GM23338 (cell line): ENCODE measurements around the gene EXOC3L4. TPM values are rescaled to one million over a fixed set of nuclear protein-coding genes. Genes with fewer than 3 reads are reported as not detected.

ENCODE experiments used
- ATAC-seq: fragments of 200-7000 bp; cut with Tn5 transposase; 3 replicates; pipeline ENCODE4 v1.9.1; 2020
- DNase-seq: peaks from one replicate; pipeline ENCODE4 v3.0.0-alpha.2; 2015; ENCODE audit warnings: low spot score
- H2AFZ ChIP-seq: fragments of 200-600 bp; sonication (generic); 2 replicates; pipeline ENCODE4 v1.8.0; 2016; ENCODE audit warnings: antibody characterized with exemption, mild to moderate bottlenecking, moderate library complexity
- H3F3A ChIP-seq: fragments of 200-600 bp; sonication (generic); replicated peaks from 2 replicates; pipeline ENCODE4 v1.8.0; 2017; ENCODE audit warnings: antibody characterized with exemption, mixed run types, low read depth
- H3K27ac ChIP-seq: fragments of 200-600 bp; sonication (generic); 2 replicates; pipeline ENCODE4 v1.6.1; 2016; ENCODE audit warnings: low read depth
- H3K27me3 ChIP-seq: fragments of 200-600 bp; sonication (generic); 2 replicates; pipeline ENCODE4 v1.8.0; 2016; ENCODE audit warnings: mild to moderate bottlenecking, mixed run types, moderate library complexity; ENCODE audit not compliant: insufficient read depth
- H3K36me3 ChIP-seq: fragments of 200-600 bp; sonication (generic); 2 replicates; pipeline ENCODE4 v1.8.0; 2016; ENCODE audit warnings: mild to moderate bottlenecking; ENCODE audit not compliant: insufficient read depth
- H3K4me1 ChIP-seq: fragments of 200-600 bp; sonication (generic); 2 replicates; pipeline ENCODE4 v1.8.0; 2016; ENCODE audit warnings: mild to moderate bottlenecking, moderate library complexity; ENCODE audit not compliant: insufficient read depth
- H3K4me2 ChIP-seq: fragments of 200-600 bp; sonication (generic); 2 replicates; pipeline ENCODE4 v1.7.1; 2017; ENCODE audit warnings: mixed run types
- H3K4me3 ChIP-seq: fragments of 200-600 bp; sonication (generic); 2 replicates; pipeline ENCODE4 v1.6.1; 2016; ENCODE audit warnings: mixed run types
- H3K79me2 ChIP-seq: fragments of 200-600 bp; sonication (generic); replicated peaks from 2 replicates; pipeline ENCODE4 v1.8.0; 2017; ENCODE audit warnings: mild to moderate bottlenecking; ENCODE audit not compliant: insufficient read depth
- H3K9me2 ChIP-seq: fragments of 200-600 bp; sonication (generic); 2 replicates; pipeline ENCODE4 v1.8.0; 2017; ENCODE audit not compliant: insufficient read depth
- H4K20me1 ChIP-seq: fragments of 200-600 bp; sonication (generic); replicated peaks from 2 replicates; pipeline ENCODE4 v1.8.0; 2017; ENCODE audit warnings: mild to moderate bottlenecking; ENCODE audit not compliant: insufficient read depth
- H3K27ac Mint-ChIP-seq: 2 replicates; pipeline ENCODE4 v1.8.0; 2020; ENCODE audit warnings: inconsistent platforms, mild to moderate bottlenecking, moderate library complexity, mixed read lengths
- H3K27me3 Mint-ChIP-seq: 3 replicates; pipeline ENCODE4 v1.8.0; 2022; ENCODE audit warnings: low read depth, mild to moderate bottlenecking, moderate library complexity, mixed read lengths, inconsistent platforms; ENCODE audit not compliant: insufficient read depth, poor library complexity
- H3K36me3 Mint-ChIP-seq: 3 replicates; pipeline ENCODE4 v1.8.0; 2021; ENCODE audit warnings: low read depth, mild to moderate bottlenecking, inconsistent platforms, moderate library complexity, mixed read lengths
- H3K4me1 Mint-ChIP-seq: 3 replicates; pipeline ENCODE4 v1.8.0; 2020; ENCODE audit warnings: mild to moderate bottlenecking, inconsistent platforms, mixed read lengths
- H3K4me3 Mint-ChIP-seq: 3 replicates; pipeline ENCODE4 v1.8.0; 2021; ENCODE audit warnings: moderate library complexity, mild to moderate bottlenecking, inconsistent platforms, mixed read lengths
- H3K9me3 Mint-ChIP-seq: 3 replicates; pipeline ENCODE4 v1.8.0; 2020; ENCODE audit warnings: moderate library complexity, mild to moderate bottlenecking, inconsistent platforms, mixed read lengths
- CREB1 ChIP-seq: fragments of 250-450 bp; sonication (Bioruptor Pico); IDR thresholded peaks from 2 replicates; pipeline ENCODE4 v1.5.0; 2020; ENCODE audit warnings: low read depth, mild to moderate bottlenecking, moderate library complexity
- CTCF ChIP-seq, 2 experiments: fragments of 200-600 bp in 1 of 2; sonication (generic) in 1 of 2; conservative IDR thresholded peaks; 2 replicates each; pipeline versions ENCODE4 v1.5.1 to v1.6.1; 2016 to 2017; ENCODE audit warnings: antibody characterized with exemption in 2 of 2, low read depth in 2 of 2, mild to moderate bottlenecking in 2 of 2, moderate library complexity in 1 of 2
- ETS1 ChIP-seq: IDR thresholded peaks from 2 replicates; pipeline ENCODE4 v1.6.1; 2016; ENCODE audit warnings: antibody characterized with exemption
- EZH2phosphoT487 ChIP-seq: fragments of 200-600 bp; sonication (generic); IDR thresholded peaks from one replicate; pipeline ENCODE4 v1.8.1; 2018; ENCODE audit warnings: antibody characterized with exemption; ENCODE audit not compliant: unreplicated experiment
- ZNF331 ChIP-seq: fragments of 250-450 bp; sonication (Bioruptor Pico); IDR thresholded peaks from 2 replicates; pipeline ENCODE4 v1.5.0; 2020; ENCODE audit warnings: low read depth, mild to moderate bottlenecking, moderate library complexity
- ZNF462 ChIP-seq: fragments of 250-450 bp; sonication (Bioruptor Pico); IDR thresholded peaks from 2 replicates; pipeline ENCODE4 v1.5.0; 2020; ENCODE audit warnings: mild to moderate bottlenecking, moderate library complexity
- polyA plus RNA-seq: library from polyadenylated mRNA; unstranded; fragments of >200 nt; fragmentation: Nextera tagmentation; extraction: Ambion mirVana; gene quantifications from 2 replicates; pipeline ENCODE4 v1.2.1, GENCODE V29; 2016
- total RNA-seq: library from RNA; depleted of rRNA; stranded (reverse); fragments of >200 nt; shearing (Covaris generic); gene quantifications from 2 replicates; pipeline ENCODE4 v1.2.3, GENCODE V29; 2014

Gene EXOC3L4
- total and polyA plus RNA-seq, 2 experiments from 2014 or later: not detected

DNA sequence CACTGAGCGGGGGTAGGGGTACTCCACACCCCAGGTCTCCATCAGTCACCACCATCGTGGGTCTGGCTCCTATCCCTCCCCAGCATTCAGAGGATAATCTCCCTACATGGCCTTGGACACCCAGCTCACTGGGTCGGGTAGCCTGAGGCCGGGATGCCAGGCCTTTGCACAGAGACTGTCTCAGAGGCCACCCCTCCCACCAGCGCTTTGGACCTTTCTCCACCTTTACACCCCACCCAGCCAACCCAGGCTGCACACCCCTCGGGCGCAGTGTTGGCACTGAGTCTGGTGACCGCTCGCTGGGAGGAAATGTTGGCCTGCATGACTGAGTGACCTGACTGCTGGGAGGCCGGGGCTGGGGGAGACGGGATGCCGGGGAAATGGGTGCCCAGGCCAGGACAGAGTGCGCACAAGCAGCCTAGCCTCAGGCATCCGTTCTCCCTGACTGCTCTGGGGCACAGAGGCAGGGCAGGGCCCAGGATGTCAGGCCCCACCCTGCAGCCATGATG is 21.1 kb upstream of the EXOC3L4 start (continued):
- no peak for TF ChIP-seq ZNF462
- no peak for TF ChIP-seq EZH2phosphoT487

DNA sequence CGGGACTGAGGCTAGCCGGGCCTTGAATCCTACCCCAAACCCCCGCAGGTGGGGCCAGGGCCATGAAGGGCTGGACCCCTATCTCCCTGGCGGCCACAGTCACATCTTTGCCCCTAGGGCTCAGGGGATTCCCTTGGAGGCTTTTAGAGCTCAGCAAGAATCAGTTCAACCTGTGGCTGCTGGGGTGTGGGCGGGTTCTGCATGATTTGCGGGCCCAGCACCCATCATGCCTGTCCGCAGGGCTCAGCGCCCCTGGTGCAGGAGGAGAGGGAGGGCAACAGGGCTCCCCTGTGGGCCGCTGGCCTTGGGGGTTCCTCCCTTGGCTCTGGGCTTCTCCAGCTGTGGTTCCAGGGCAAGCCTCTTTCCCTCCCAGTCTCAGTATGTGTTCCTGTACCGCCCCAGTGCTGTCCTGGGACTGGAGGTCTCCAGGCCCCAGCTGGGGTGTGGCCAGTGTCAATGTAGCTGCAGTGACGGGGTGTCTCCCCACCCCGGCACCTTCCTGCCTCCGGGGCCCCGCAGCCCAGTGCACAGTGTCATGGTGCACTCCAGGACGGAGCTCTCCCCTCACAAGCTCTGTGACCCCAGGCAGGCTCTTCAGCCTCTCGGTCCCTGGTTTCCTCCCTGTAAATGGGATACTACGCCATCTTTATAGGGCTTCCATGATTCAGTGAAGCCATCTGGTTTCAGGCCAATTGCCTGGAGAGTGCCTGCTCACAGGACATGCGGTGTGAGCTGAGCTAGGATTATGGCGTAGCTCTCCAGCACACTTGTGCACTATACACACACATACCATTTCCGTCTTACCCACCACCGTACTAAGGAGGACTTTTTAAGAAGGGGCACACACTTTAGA is 20.4 kb upstream of the EXOC3L4 start:
- peak overlapping the region; percentile 95; the same call in 1 of the 2 replicates for H2AFZ ChIP-seq
- H3K4me1 ChIP-seq: no peaks in the 10 kb centered on the region; the same call in 1 of the 2 replicates
- peak overlapping the region; percentile 84; the same call in 1 of the 2 replicates for H3K4me3 ChIP-seq
- H3K9me2 ChIP-seq: no peaks in the 10 kb centered on the region
- H3K4me3 Mint-ChIP-seq: peak overlapping the region; percentile 23; the same call in 2 of the 3 replicates
- H3K9me3 Mint-ChIP-seq: no peaks in the 10 kb centered on the region
- no peaks in the 10 kb centered on the region for H3F3A ChIP-seq
- TF ChIP-seq ETS1 (no peak), ZNF331 (CRISPR knock-in tag) (no peak), EZH2phosphoT487 (no peak), CTCF (conservative IDR thresholded peaks at IDR 0.05; ENCODE audit: low read depth in 2 of 2) (no peak), CREB1 (CRISPR knock-in tag) (no peak)
- DNase-seq (no peak), ATAC-seq (no peak)
- no peaks in the 10 kb centered on the region for H4K20me1 ChIP-seq
- H3K27ac ChIP-seq: no peak overlapping the region
- no peak overlapping the region for H3K4me2 ChIP-seq
- no peaks in the 10 kb centered on the region for H3K79me2 ChIP-seq
- H3K36me3 ChIP-seq: no peaks in the 10 kb centered on the region
- no peak overlapping the region for H3K27ac Mint-ChIP-seq
- no peaks in the 10 kb centered on the region; the same call in 2 of the 3 replicates for H3K4me1 Mint-ChIP-seq
- H3K27me3 ChIP-seq: 0 out of 2 replicates have a peak, but pooled peaks cover 5% of the 10 kb centered on the region
- H3K36me3 Mint-ChIP-seq: no peaks in the 10 kb centered on the region
- peaks cover 7% of the 10 kb centered on the region for H3K27me3 Mint-ChIP-seq
